IMR-90 (cell line): ENCODE results near the gene ZCCHC24. TPM values are rescaled to one million over a fixed set of nuclear protein-coding genes. Genes with fewer than 3 reads are reported as not detected.

ENCODE experiments used
- ATAC-seq: fragments of 200-7000 bp; cut with Tn5 transposase; 2 replicates; pipeline ENCODE4 v1.9.1; 2020; ENCODE audit warnings: low read depth, mild to moderate bottlenecking, moderate library complexity
- BruUV-seq: library from RNA; stranded (reverse); fragments of 400-500 nt; replicated peaks from 2 replicates; lab custom pipeline; 2021; lab: Mats Ljungman, UMichigan
- CTCF ChIA-PET: fragments of 300-600 bp; formaldehyde crosslinking; extraction: SDS; loops from one replicate; lab custom pipeline; 2021; ENCODE audit warnings: antibody characterized with exemption; lab: Yijun Ruan, JAX
- POLR2A ChIA-PET: fragments of 300-600 bp; sonication (Branson Sonifier 250); formaldehyde crosslinking; loops from one replicate; lab custom pipeline; 2022; ENCODE audit warnings: antibody characterized with exemption; ENCODE audit not compliant: unreplicated experiment; lab: Charles Lee
- DNase-seq: peaks from one replicate; pipeline ENCODE4 v3.0.0; 2013
- H2AFZ ChIP-seq: replicated peaks from 2 replicates; pipeline ENCODE3; 2013; ENCODE audit warnings: low read length, mild to moderate bottlenecking; ENCODE audit not compliant: poor library complexity
- H2AK5ac ChIP-seq: 2 replicates; pipeline ENCODE4 v1.6.1; 2013; ENCODE audit warnings: low read depth, low read length, inconsistent platforms
- H2AK9ac ChIP-seq: replicated peaks from 2 replicates; pipeline ENCODE3; 2013; ENCODE audit warnings: mild to moderate bottlenecking, low read depth, low read length, moderate library complexity; ENCODE audit not compliant: poor library complexity
- H2BK120ac ChIP-seq: 2 replicates; pipeline ENCODE4 v1.6.1; 2013; ENCODE audit warnings: low read depth, low read length, inconsistent platforms
- H2BK15ac ChIP-seq: 3 replicates; pipeline ENCODE4 v1.6.1; 2013; ENCODE audit warnings: low read depth, low read length, inconsistent platforms
- H2BK20ac ChIP-seq: 2 replicates; pipeline ENCODE4 v1.6.1; 2013; ENCODE audit warnings: low read depth, mild to moderate bottlenecking, inconsistent platforms, low read length, moderate library complexity
- H2BK5ac ChIP-seq: 2 replicates; pipeline ENCODE4 v1.6.1; 2013; ENCODE audit warnings: mild to moderate bottlenecking, low read depth, low read length, inconsistent platforms; ENCODE audit not compliant: poor library complexity, severe bottlenecking
- H3K14ac ChIP-seq: replicated peaks from 2 replicates; pipeline ENCODE4 v1.6.1; 2013; ENCODE audit warnings: low read depth, low read length, inconsistent platforms
- H3K18ac ChIP-seq: 2 replicates; pipeline ENCODE4 v1.6.1; 2013; ENCODE audit warnings: low read depth, low read length, control low read depth
- H3K23ac ChIP-seq: 2 replicates; pipeline ENCODE4 v1.6.1; 2013; ENCODE audit warnings: low read depth, low read length, inconsistent platforms
- H3K27ac ChIP-seq: 2 replicates; pipeline ENCODE4 v1.5.1; 2013; ENCODE audit warnings: mild to moderate bottlenecking, control low read depth, low read length; ENCODE audit not compliant: insufficient read depth
- H3K27me3 ChIP-seq: 2 replicates; pipeline ENCODE4 v1.6.1; 2013; ENCODE audit warnings: low read length; ENCODE audit not compliant: control insufficient read depth, insufficient read depth
- H3K36me3 ChIP-seq: 2 replicates; pipeline ENCODE4 v1.6.1; 2013; ENCODE audit warnings: low read length, mixed read lengths; ENCODE audit not compliant: control insufficient read depth, insufficient read depth
- H3K4ac ChIP-seq: 2 replicates; pipeline ENCODE4 v1.6.1; 2013; ENCODE audit warnings: low read depth, low read length, inconsistent platforms
- H3K4me1 ChIP-seq: 2 replicates; pipeline ENCODE4 v1.6.1; 2013; ENCODE audit warnings: low read length, mixed read lengths; ENCODE audit not compliant: control insufficient read depth, insufficient read depth
- H3K4me2 ChIP-seq: 2 replicates; pipeline ENCODE4 v1.6.1; 2013; ENCODE audit warnings: low read depth, mild to moderate bottlenecking, control low read depth, low read length, moderate library complexity
- H3K4me3 ChIP-seq: 2 replicates; pipeline ENCODE4 v1.5.1; 2013; ENCODE audit warnings: low read depth, mild to moderate bottlenecking, control low read depth, low read length, moderate library complexity; ENCODE audit not compliant: insufficient read depth
- H3K56ac ChIP-seq: 2 replicates; pipeline ENCODE4 v1.6.1; 2013; ENCODE audit warnings: low read length, inconsistent platforms; ENCODE audit not compliant: insufficient read depth; ENCODE audit errors: extremely low read depth
- H3K79me1 ChIP-seq, 2 experiments: 2 replicates each; pipeline ENCODE4 v1.6.1; 2013; ENCODE audit warnings: low read length in 2 of 2, inconsistent platforms in 1 of 2, low read depth in 1 of 2
- H3K9ac ChIP-seq: 2 replicates; pipeline ENCODE4 v1.6.1; 2013; ENCODE audit warnings: low read depth, low read length, control low read depth
- H3K9me1 ChIP-seq: 2 replicates; pipeline ENCODE4 v1.6.1; 2013; ENCODE audit warnings: low read length, inconsistent platforms; ENCODE audit not compliant: insufficient read depth
- H3K9me3 ChIP-seq: 2 replicates; pipeline ENCODE4 v1.6.1; 2013; ENCODE audit warnings: low read length; ENCODE audit not compliant: control insufficient read depth, insufficient read depth
- H4K20me1 ChIP-seq: 2 replicates; pipeline ENCODE4 v1.6.1; 2013; ENCODE audit warnings: low read length, inconsistent platforms; ENCODE audit not compliant: insufficient read depth
- H4K5ac ChIP-seq: 2 replicates; pipeline ENCODE4 v1.6.1; 2013; ENCODE audit warnings: mild to moderate bottlenecking, low read depth, low read length, control low read depth
- H4K8ac ChIP-seq, 2 experiments: 2 replicates each; pipeline ENCODE4 v1.6.1; 2013; ENCODE audit warnings: low read depth in 2 of 2, low read length in 2 of 2, control low read depth in 1 of 2, inconsistent platforms in 1 of 2
- H4K91ac ChIP-seq: 2 replicates; pipeline ENCODE4 v1.6.1; 2013; ENCODE audit warnings: low read depth, low read length, inconsistent platforms; ENCODE audit not compliant: insufficient read depth
- BHLHE40 ChIP-seq: fragments of 150-350 bp; IDR thresholded peaks from 2 replicates; pipeline ENCODE4 v1.6.1; 2016; ENCODE audit warnings: mild to moderate bottlenecking, low read depth, low read length
- MAFK ChIP-seq: IDR thresholded peaks from 2 replicates; pipeline ENCODE4 v1.6.1; 2012; ENCODE audit warnings: low read depth, low read length, improper control_type of control experiment
- POLR2A ChIP-seq: IDR thresholded peaks from 2 replicates; pipeline ENCODE4 v1.6.1; 2012; ENCODE audit warnings: mild to moderate bottlenecking, low read depth, low read length
- RAD21 ChIP-seq: IDR thresholded peaks from 2 replicates; pipeline ENCODE4 v1.6.1; 2012; ENCODE audit warnings: low read length, improper control_type of control experiment
- RCOR1 ChIP-seq: IDR thresholded peaks from 2 replicates; pipeline ENCODE4 v1.6.1; 2012; ENCODE audit warnings: mild to moderate bottlenecking, low read length, improper control_type of control experiment; ENCODE audit not compliant: insufficient replicate concordance
- RFX5 ChIP-seq: IDR thresholded peaks from 2 replicates; pipeline ENCODE4 v1.8.0; 2012; ENCODE audit warnings: low read depth, mild to moderate bottlenecking, low read length, moderate library complexity
- SMC3 ChIP-seq: fragments of 150-350 bp; IDR thresholded peaks from 2 replicates; pipeline ENCODE4 v1.6.1; 2016; ENCODE audit warnings: low read depth, mild to moderate bottlenecking, antibody characterized with exemption, low read length, moderate library complexity
- WGBS, 2 experiments: methylation state at CpG; one replicate each; pipeline versions ENCODE4 v1.1.5 to v1.1.7; 2013; ENCODE audit warnings: missing lambda C conversion rate in 2 of 2; ENCODE audit not compliant: insufficient read length in 1 of 2; ENCODE audit errors: extremely low coverage in 2 of 2; 5-methylcytosine and 5-hydroxymethylcytosine counted together
- dilution Hi-C: fragments of 300-500 bp; cut with HindIII; formaldehyde crosslinking; loops from one replicate; pipeline ENCODE4 v1.14.3; 2018; ENCODE audit warnings: low sequenced_read_pairs; ENCODE audit not compliant: unreplicated experiment
- in situ Hi-C: fragments of 300-500 bp; cut with MboI; formaldehyde crosslinking; loops from 3 replicates; pipeline ENCODE4 v1.14.3; 2019; ENCODE audit warnings: low sequenced_read_pairs, inconsistent platforms, mixed read lengths
- intact Hi-C: fragments of 100-400 bp; cut with micrococcal nuclease; formaldehyde crosslinking; loops from 2 replicates; pipeline ENCODE4 v1.10.0; 2022
- polyA plus RNA-seq, 3 experiments: library from polyadenylated mRNA; depleted of rRNA; stranded (reverse); fragments of >200 nt; gene quantifications; 2 replicates each; pipeline ENCODE4 v1.2.3, GENCODE V29; 2012; ENCODE audit warnings: low replicate concordance in 1 of 3
- total RNA-seq: library from RNA; depleted of rRNA; stranded (reverse); fragments of >200 nt; gene quantifications from 2 replicates; pipeline ENCODE4 v1.2.3, GENCODE V29; 2012

Gene ZCCHC24
- total and polyA plus RNA-seq, 2 of the 4 experiments (the other 2 are of a cell fraction): 15.1 to 25.9 TPM

DNA sequence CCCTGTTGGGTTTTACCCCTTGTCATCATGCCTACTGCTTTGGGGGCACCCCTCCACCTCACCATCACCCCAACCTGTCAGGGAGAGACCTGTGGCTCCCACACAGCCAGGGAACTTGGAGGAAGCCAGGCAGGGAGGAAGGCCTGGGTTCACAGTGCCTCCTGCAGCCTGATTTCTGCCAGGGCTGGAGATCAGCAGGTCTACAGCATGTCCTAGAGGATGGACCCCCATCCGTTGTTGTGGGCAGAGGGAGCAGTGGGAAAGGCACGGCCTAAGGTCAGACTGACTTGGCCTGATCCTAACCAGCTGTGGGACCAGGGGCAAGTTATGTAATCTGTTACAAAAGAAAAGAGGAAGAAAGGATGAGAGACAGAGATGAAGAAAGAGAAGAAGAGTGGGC is 28.2 kb downstream of the ZCCHC24 start:
- intact Hi-C loops: no loop called here
- in situ Hi-C loops: no loop called here
- H3K4me2 ChIP-seq: no peak overlapping the region
- peaks cover 67% of the 10 kb centered on the region for H3K36me3 ChIP-seq
- dilution Hi-C loops: no loop called here
- peaks cover 62 to 97% of the 10 kb centered on the region in 2 experiments for H3K79me1 ChIP-seq
- no peak overlapping the region for H4K91ac ChIP-seq
- WGBS, 2 experiments: 53% methylated on average over 2 of the region's 2 CpGs; no CpG with 5 or more reads in 1 of the 2 experiments
- no peak overlapping the region for H3K4ac ChIP-seq
- H3K18ac ChIP-seq: no peak overlapping the region
- H3K9ac ChIP-seq: no peak overlapping the region
- no peak overlapping the region for H2BK120ac ChIP-seq
- H3K23ac ChIP-seq: no peak overlapping the region; the same call in 1 of the 2 replicates
- CTCF ChIA-PET: no interaction called here
- peak overlapping the region; percentile 23 for H2AK5ac ChIP-seq
- no peak overlapping the region for H2BK5ac ChIP-seq
- no peak overlapping the region for H4K8ac ChIP-seq
- POLR2A ChIA-PET: no interaction called here
- H2BK15ac ChIP-seq: no peak overlapping the region
- no peaks in the 10 kb centered on the region for H3K27me3 ChIP-seq
- no peak overlapping the region for H3K4me3 ChIP-seq
- no peak overlapping the region for H3K14ac ChIP-seq
- ATAC-seq (no peak), DNase-seq (no peak)
- H2BK20ac ChIP-seq: no peak overlapping the region
- H3K9me3 ChIP-seq: no peaks in the 10 kb centered on the region
- H4K5ac ChIP-seq: no peak overlapping the region
- no TSS peak for BruUV-seq
- no peak overlapping the region for H3K56ac ChIP-seq
- H3K27ac ChIP-seq: no peak overlapping the region
- H2AK9ac ChIP-seq: no peak overlapping the region
- H4K20me1 ChIP-seq: peaks cover 34% of the 10 kb centered on the region
- peaks cover 37% of the 10 kb centered on the region for H3K4me1 ChIP-seq
- H2AFZ ChIP-seq: no peak overlapping the region
- TF ChIP-seq RFX5 (no peak), RCOR1 (no peak), SMC3 (no peak), POLR2A (no peak), BHLHE40 (no peak), RAD21 (no peak), MAFK (no peak)
- H3K9me1 ChIP-seq: peaks cover 37% of the 10 kb centered on the region
